Uterus (tissue), 4 donors: ENCODE measurements around the gene PLXNC1. TPM values are rescaled to one million over a fixed set of nuclear protein-coding genes. Genes with fewer than 3 reads are reported as not detected.

Source experiments
- DNase-seq, 2 donors: peaks; one replicate each; pipeline ENCODE4 v3.0.0-alpha.2; 2019 to 2020
- H3K27ac ChIP-seq, 2 donors: fragments of 200-600 bp; sonication (generic); 1 replicate in 1 of 2; 2 replicates in 1 of 2; pipeline ENCODE4 v1.5.1; 2016 to 2018
- H3K27me3 ChIP-seq, 2 donors: fragments of 200-600 bp; sonication (generic); one replicate each; pipeline ENCODE4 v1.5.1; 2018 to 2019; ENCODE audit warnings: control low read depth in 1 of 2
- H3K36me3 ChIP-seq, 2 donors: fragments of 200-600 bp; sonication (generic); one replicate each; pipeline ENCODE4 v1.5.1; 2019; ENCODE audit warnings: control low read depth in 1 of 2
- H3K4me1 ChIP-seq, 2 donors: fragments of 200-600 bp; sonication (generic); one replicate each; pipeline ENCODE4 v1.5.1; 2018 to 2019; ENCODE audit warnings: control low read depth in 1 of 2
- H3K4me3 ChIP-seq, 2 donors: fragments of 200-600 bp; sonication (generic); 1 replicate in 1 of 2; 2 replicates in 1 of 2; pipeline ENCODE4 v1.5.1; 2018 to 2019; ENCODE audit warnings: mild to moderate bottlenecking in 1 of 2
- H3K9me3 ChIP-seq, 2 donors: fragments of 200-600 bp; sonication (generic); one replicate each; pipeline ENCODE4 v1.5.1; 2019; ENCODE audit warnings: control low read depth in 1 of 2
- CTCF ChIP-seq, 4 experiments: fragments of 200-600 bp in 2 of 4; fragments of 450-650 bp in 2 of 4; sonication (generic) in 2 of 4; IDR thresholded peaks; one replicate each; pipeline ENCODE4 v1.5.1; 2016 to 2019; ENCODE audit warnings: antibody characterized with exemption in 4 of 4, mild to moderate bottlenecking in 2 of 4, moderate library complexity in 1 of 4
- POLR2A ChIP-seq, 2 donors: fragments of 450-650 bp; IDR thresholded peaks; one replicate each; pipeline ENCODE4 v1.6.1; 2016; ENCODE audit warnings: antibody characterized with exemption in 2 of 2, mild to moderate bottlenecking in 1 of 2, moderate library complexity in 1 of 2
- intact Hi-C: fragments of 100-400 bp; cut with DNase I; formaldehyde crosslinking; loops from one replicate; pipeline ENCODE4 v1.15.1; 2023; ENCODE audit warnings: low total_unique reads
- total RNA-seq, 4 donors: library from RNA; depleted of rRNA in 3 of 4; stranded (reverse); fragments of >200 nt in 3 of 4; gene quantifications; one replicate each; pipeline versions ENCODE4 v1.1.0 to v1.2.4, GENCODE V29; 2014 to 2023
- donor health status: DM: yes; HTN: yes; CAD: no.

The PLXNC1 gene
- total RNA-seq, 4 donors from 2014 or later = 11.6 to 23.8 (median 16.3) TPM

DNA sequence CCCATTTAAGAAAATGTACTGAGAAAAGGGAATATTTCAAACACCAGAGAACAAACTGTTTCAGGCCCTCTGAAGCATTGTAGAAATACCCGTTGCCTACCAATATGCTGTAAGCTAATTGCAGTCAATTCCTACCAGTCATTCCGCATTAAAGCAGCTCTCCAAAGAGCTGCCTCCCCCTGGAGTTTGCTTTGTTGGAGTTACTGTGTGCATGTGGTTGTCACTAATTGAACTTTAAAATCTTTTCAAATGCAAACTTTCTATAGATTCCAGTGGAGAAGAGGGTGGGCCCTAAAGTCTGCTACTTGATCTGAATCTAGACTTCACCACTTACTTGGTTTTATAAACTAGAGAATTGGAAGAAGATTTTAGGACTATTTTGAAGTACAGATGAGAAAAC is 112.7 kb downstream of the PLXNC1 start:
- peak overlapping the region; percentile 91 to 98 for H3K27ac ChIP-seq
- no peak for TF ChIP-seq POLR2A (IDR thresholded peaks at IDR 0.05)
- no peak for TF ChIP-seq CTCF (IDR thresholded peaks at IDR 0.05)
- H3K4me3 ChIP-seq = no peak overlapping the region
- H3K36me3 ChIP-seq = no peaks in the 10 kb centered on the region
- H3K27me3 ChIP-seq = no peaks in the 10 kb centered on the region
- no peaks in the 10 kb centered on the region for H3K9me3 ChIP-seq
- DNase-seq = no peak
- H3K4me1 ChIP-seq = no peaks in the 10 kb centered on the region
- intact Hi-C loops = no loop called here

DNA sequence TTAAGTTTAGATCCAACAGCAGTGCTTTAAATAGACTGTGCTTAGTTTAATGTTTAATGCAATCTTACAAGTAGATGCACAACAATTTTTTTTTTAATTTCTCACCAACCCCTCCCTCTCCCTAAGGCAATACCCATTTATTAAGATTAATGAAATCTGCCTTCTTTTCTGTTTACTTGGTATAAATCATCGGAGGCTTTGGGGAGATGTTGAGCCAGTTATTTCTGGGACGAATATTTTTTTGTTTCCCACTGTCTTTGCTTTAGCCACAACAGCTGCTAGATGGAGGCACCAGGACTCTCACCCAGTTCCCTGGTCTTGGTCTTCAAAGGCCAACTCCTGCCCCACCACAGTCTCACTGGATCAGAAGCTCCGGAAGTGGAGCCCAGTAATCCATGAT is 113.4 kb downstream of the PLXNC1 start:
- intact Hi-C loops = no loop called here
- no peaks in the 10 kb centered on the region for H3K36me3 ChIP-seq
- H3K4me3 ChIP-seq = peak overlapping the region; percentile 52 to 61
- TF ChIP-seq POLR2A (IDR thresholded peaks at IDR 0.05) (no peak), CTCF (IDR thresholded peaks at IDR 0.05) (no peak)
- DNase-seq = no peak
- H3K27ac ChIP-seq = peak overlapping the region; percentile 91 to 98
- H3K27me3 ChIP-seq = no peaks in the 10 kb centered on the region
- no peaks in the 10 kb centered on the region for H3K4me1 ChIP-seq
- H3K9me3 ChIP-seq = no peaks in the 10 kb centered on the region

DNA sequence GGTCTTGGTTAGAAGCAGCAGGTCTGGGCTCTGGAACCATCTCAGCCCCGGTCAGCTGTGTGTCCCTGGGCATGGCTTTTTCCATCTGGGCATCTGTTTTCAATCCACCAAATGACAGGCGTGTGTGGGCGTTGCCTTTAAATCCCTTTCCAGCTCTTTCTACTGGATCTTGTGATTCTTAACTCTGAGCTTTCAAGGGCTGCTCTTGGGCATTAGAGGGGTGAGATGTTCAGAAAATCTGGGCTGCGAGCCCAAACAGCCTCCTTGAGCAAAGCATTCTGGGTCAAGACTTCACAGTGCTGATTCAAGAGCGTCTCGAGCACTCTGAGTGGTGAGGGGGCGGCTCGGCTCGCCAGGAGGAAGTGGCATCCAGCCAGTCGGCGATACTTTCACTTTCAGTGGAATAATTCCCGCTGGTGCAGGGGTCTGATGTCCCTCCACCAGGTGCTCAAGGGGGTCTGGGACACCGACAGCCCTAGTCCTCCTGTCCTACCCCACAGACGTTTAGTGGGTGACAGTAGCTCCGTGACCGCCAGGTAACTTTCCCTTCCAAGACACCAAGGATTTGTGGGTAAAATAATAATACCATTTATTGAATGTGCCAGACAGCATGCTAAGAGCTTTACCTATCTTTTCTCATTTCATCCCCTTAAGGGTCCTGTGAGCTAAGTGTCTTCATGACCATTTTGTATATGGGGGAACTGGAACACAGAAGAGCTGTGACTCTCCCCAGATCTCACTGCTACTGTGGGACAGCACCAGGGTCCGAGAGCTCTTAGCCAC is 114.0 kb downstream of the PLXNC1 start:
- H3K36me3 ChIP-seq = no peaks in the 10 kb centered on the region
- peak; percentile 91 to 94 for DNase-seq
- peaks cover 0 to 1% of the 10 kb centered on the region in 2 donors for H3K4me1 ChIP-seq
- peak overlapping the region; percentile 52 to 61 for H3K4me3 ChIP-seq
- peak overlapping the region; percentile 91 to 98 for H3K27ac ChIP-seq
- no peaks in the 10 kb centered on the region for H3K9me3 ChIP-seq
- intact Hi-C loops = no loop called here
- no peaks in the 10 kb centered on the region for H3K27me3 ChIP-seq
- TF ChIP-seq POLR2A (IDR thresholded peaks at IDR 0.05) = peak; percentile 18 to 31
- TF ChIP-seq CTCF (IDR thresholded peaks at IDR 0.05) = no peak

DNA sequence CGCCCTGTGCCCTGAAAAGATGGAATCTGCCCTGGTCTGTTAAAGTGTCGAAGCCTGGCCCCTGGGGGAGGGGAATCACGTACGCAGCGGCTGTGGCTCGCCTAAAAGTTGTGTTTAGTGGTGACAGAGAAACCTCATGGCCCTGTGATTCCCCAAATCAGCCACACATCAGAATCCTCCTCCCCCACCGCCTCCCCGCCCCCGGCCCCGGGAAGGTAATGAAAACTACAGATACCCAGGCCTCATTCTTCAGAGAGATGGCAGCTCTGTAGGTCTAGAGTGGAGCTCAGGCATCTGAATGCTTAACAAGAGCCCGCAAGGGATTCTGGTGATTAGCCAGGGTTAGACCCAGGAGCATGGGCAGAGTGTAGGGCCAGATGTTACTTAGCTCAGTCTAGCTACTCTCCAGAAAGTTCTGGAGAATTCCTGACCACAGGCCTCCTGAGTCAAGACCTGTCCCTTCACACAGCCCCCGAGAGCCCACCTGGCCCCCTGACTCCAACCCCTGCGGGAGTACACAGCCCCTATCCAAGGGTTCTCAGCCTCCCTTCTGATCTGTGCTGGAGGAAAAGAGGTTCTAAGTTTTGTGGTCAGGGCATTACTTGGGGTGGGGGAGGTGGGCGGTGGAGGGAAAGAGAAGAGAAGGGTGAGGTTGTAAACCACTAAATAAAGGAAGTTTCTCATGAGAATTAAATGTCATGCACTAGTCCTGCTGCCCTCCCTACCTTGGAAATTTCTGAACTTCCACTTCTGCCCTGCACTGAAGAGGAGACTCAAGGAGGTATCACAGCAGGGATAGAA is 114.8 kb downstream of the PLXNC1 start:
- H3K9me3 ChIP-seq = no peaks in the 10 kb centered on the region
- peak overlapping the region; percentile 91 to 98 for H3K27ac ChIP-seq
- H3K36me3 ChIP-seq = no peaks in the 10 kb centered on the region
- peak overlapping the region; percentile 52 to 61 for H3K4me3 ChIP-seq
- DNase-seq = peak in 1 of 2 donors; percentile 28
- no peaks in the 10 kb centered on the region for H3K27me3 ChIP-seq
- TF ChIP-seq POLR2A (IDR thresholded peaks at IDR 0.05) = no peak
- TF ChIP-seq CTCF (IDR thresholded peaks at IDR 0.05) = no peak
- intact Hi-C loops = no loop called here
- peaks cover 0 to 8% of the 10 kb centered on the region in 2 donors for H3K4me1 ChIP-seq
